ENCODE measurements around the gene IGFL4. TPM values are rescaled to one million over a fixed set of nuclear protein-coding genes. Genes with fewer than 3 reads are reported as not detected.

The IGFL4 gene
- total and polyA plus RNA-seq, 2 of the 8 experiments (the other 6 are each of a cell fraction or from before 2014, with no cell fraction given), result 0.05 to 0.11 TPM

DNA sequence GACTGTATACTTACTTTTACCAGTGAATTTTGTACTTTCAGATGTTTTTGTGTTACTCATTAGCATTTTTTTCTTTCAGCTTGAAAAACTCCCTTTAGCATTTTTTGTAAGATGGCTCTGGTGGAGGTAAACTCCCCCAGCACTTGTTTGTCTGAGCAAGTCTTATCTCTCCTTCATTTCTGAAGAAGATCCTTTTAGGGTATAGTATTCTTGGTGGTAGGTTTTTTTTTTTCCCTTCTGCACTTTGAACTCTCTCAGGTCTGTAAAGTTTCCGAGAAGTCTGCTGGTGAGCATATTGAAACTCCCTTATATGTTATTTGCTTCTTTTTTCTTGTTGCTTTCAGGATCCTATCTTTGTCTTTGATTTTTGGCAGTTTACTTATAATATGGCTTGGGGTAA lies 48.6 kb upstream of the IGFL4 start:
- TF ChIP-seq YY1 (IDR thresholded peaks at IDR 0.05; ENCODE audit: low read depth, low read length) (no peak), RBBP5 (IDR thresholded peaks at IDR 0.05; ENCODE audit: borderline replicate concordance, low read depth, low read length) (no peak), CTBP2 (IDR thresholded peaks at IDR 0.05; ENCODE audit: borderline replicate concordance, insufficient read depth, insufficient read length, low read length) (no peak), SP1 (IDR thresholded peaks at IDR 0.05; ENCODE audit: low read depth, low read length) (no peak)
- CTCF ChIA-PET (ENCODE audit: partially characterized antibody), result interaction anchor here (1.3 to 3.6 kb wide), 4 partner anchors 10 to 176 kb away, joined by 5 to 16 read pairs (median 10); no protein-coding TSS in a partner anchor
- no peak overlapping the region for H3K18ac ChIP-seq (ENCODE audit: extremely low read depth, low read length)
- WGBS, 2 experiments (ENCODE audit: extremely low coverage in 1 of 2, insufficient coverage in 1 of 2, insufficient read length in 1 of 2, insufficient replicate concordance in 2 of 2, low coverage in 1 of 2, low lambda C conversion rate in 2 of 2, missing lambda C conversion rate in 1 of 2), result 92% methylated on average over 1 of the region's 1 CpG; no CpG with 5 or more reads in 1 of the 2 experiments
- H3K27ac ChIP-seq (ENCODE audit: low read depth, low read length), result no peak overlapping the region
- no peaks in the 10 kb centered on the region for H3K79me2 ChIP-seq (ENCODE audit: control insufficient read depth in 1 of 2, insufficient read depth in 2 of 2, low read length in 2 of 2)
- H4K8ac ChIP-seq (ENCODE audit: extremely low read depth, insufficient read depth, low read length), result no peak overlapping the region
- H2AK5ac ChIP-seq (ENCODE audit: low read depth, low read length), result no peak overlapping the region
- H3K36me3 ChIP-seq (ENCODE audit: control insufficient read depth in 2 of 4, insufficient read depth in 4 of 4, low read length in 3 of 4), result no peaks in the 10 kb centered on the region
- no peaks in the 10 kb centered on the region for H3K4me1 ChIP-seq (replicated peaks in 1 of 4; ENCODE audit: control insufficient read depth in 3 of 4, insufficient read depth in 4 of 4, low read length in 3 of 4)
- POLR2A ChIA-PET (ENCODE audit: partially characterized antibody), result interaction anchor here (0.6 kb wide), 1 partner anchor 9 kb away, joined by 3 read pairs; no protein-coding TSS in a partner anchor
- H4K91ac ChIP-seq (replicated peaks; ENCODE audit: insufficient read length, low read length), result no peak overlapping the region
- H3K23me2 ChIP-seq (ENCODE audit: low read depth, low read length), result no peaks in the 10 kb centered on the region
- H2BK20ac ChIP-seq (ENCODE audit: low read length), result no peak overlapping the region
- H3K27me3 ChIP-seq (replicated peaks in 1 of 4; ENCODE audit: control insufficient read depth in 3 of 4, extremely low read depth in 1 of 4, insufficient read depth in 3 of 4, low read length in 3 of 4), result peaks cover 0 to 2% (median 0%) of the 10 kb centered on the region in 4 experiments; a peak in 1 of 7 replicates
- no peak overlapping the region for H3K4me3 ChIP-seq (ENCODE audit: extremely low read depth in 1 of 4, insufficient read depth in 2 of 4, low read depth in 3 of 4, low read length in 4 of 4)
- H2BK15ac ChIP-seq (ENCODE audit: low read length), result no peak overlapping the region
- no peak overlapping the region for H3K14ac ChIP-seq (ENCODE audit: insufficient read length)
- H4K5ac ChIP-seq (ENCODE audit: insufficient read length, low read depth, low read length), result no peak overlapping the region
- H3K9me3 ChIP-seq (ENCODE audit: insufficient read depth in 2 of 2, low read depth in 1 of 2, low read length in 1 of 2), result no peaks in the 10 kb centered on the region
- H3K9ac ChIP-seq (replicated peaks in 1 of 4; ENCODE audit: extremely low read depth in 1 of 4, low read depth in 3 of 4, low read length in 3 of 4), result no peak overlapping the region
- no peak overlapping the region for H2BK5ac ChIP-seq (ENCODE audit: low read depth, low read length)
- no peak for DNase-seq (ENCODE audit: low read depth in 1 of 2, low spot score in 2 of 2)
- H3K79me1 ChIP-seq (ENCODE audit: low read depth, low read length), result no peaks in the 10 kb centered on the region
- no peak overlapping the region for H3K56ac ChIP-seq (replicated peaks; ENCODE audit: insufficient read length, low read depth, low read length)
- FAIRE-seq, result no peak
- no peak overlapping the region for H2BK120ac ChIP-seq (replicated peaks; ENCODE audit: low read depth, low read length)
- H4K20me1 ChIP-seq (replicated peaks in 1 of 2; ENCODE audit: control insufficient read depth in 1 of 2, insufficient read depth in 2 of 2, low read length in 2 of 2), result no peaks in the 10 kb centered on the region
- no peak overlapping the region for H3K4me2 ChIP-seq (ENCODE audit: insufficient read depth in 1 of 2, low read depth in 2 of 2, low read length in 2 of 2)
- no peak overlapping the region for H2AFZ ChIP-seq (ENCODE audit: low read length)
- no peak overlapping the region for H3K23ac ChIP-seq (ENCODE audit: insufficient read length)
- H2BK12ac ChIP-seq (ENCODE audit: low read depth, low read length), result no peak overlapping the region
- H3K4ac ChIP-seq (replicated peaks; ENCODE audit: insufficient read length, low read depth, low read length), result no peak overlapping the region
